ENCODE measurements around the gene CHMP6. TPM values are rescaled to one million over a fixed set of nuclear protein-coding genes. Genes with fewer than 3 reads are reported as not detected.

The CHMP6 gene
- total and polyA plus RNA-seq, 9 of the 15 experiments (the other 6 are each of a cell fraction or from before 2014, with no cell fraction given), result 0.25 to 30.4 (median 13.4) TPM

DNA sequence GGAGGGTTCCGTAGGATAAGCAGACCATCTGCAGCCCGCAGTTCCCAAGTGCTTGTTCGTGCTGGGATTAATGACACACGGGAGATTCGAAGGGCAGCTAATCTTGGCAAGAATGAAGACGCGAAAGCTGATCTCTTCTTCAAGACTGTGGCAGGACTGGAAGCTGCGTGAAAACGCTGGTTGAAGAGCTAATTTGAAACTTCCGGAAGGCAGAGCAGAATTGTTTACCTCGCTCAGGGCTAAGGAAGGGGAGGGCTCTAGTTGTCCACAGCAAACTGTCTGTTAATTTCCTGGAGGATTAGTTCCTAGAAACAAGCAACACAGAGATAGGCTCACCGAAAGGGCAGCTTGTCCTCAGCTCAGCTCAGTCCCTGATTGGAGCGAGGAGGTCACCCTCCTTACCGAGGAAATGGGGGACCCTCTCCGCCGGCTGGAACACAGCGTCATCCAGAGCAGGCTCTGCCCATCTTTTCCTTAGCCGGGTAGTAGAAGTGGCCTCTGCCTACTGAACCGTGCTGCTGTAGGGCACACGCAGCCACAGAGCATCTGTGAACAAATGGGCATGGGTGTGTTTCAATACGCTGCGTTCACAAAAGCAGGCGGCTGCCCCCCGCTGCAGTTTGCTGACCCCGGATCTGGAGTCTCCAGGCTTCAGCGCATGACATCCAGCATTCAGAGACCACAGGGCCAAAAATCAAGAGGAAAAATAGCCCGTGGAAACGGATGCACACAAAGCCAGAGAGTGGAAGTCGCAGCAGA is 26.6 kb downstream of the CHMP6 start (continued):
- TF ChIP-seq, protein P1, sequence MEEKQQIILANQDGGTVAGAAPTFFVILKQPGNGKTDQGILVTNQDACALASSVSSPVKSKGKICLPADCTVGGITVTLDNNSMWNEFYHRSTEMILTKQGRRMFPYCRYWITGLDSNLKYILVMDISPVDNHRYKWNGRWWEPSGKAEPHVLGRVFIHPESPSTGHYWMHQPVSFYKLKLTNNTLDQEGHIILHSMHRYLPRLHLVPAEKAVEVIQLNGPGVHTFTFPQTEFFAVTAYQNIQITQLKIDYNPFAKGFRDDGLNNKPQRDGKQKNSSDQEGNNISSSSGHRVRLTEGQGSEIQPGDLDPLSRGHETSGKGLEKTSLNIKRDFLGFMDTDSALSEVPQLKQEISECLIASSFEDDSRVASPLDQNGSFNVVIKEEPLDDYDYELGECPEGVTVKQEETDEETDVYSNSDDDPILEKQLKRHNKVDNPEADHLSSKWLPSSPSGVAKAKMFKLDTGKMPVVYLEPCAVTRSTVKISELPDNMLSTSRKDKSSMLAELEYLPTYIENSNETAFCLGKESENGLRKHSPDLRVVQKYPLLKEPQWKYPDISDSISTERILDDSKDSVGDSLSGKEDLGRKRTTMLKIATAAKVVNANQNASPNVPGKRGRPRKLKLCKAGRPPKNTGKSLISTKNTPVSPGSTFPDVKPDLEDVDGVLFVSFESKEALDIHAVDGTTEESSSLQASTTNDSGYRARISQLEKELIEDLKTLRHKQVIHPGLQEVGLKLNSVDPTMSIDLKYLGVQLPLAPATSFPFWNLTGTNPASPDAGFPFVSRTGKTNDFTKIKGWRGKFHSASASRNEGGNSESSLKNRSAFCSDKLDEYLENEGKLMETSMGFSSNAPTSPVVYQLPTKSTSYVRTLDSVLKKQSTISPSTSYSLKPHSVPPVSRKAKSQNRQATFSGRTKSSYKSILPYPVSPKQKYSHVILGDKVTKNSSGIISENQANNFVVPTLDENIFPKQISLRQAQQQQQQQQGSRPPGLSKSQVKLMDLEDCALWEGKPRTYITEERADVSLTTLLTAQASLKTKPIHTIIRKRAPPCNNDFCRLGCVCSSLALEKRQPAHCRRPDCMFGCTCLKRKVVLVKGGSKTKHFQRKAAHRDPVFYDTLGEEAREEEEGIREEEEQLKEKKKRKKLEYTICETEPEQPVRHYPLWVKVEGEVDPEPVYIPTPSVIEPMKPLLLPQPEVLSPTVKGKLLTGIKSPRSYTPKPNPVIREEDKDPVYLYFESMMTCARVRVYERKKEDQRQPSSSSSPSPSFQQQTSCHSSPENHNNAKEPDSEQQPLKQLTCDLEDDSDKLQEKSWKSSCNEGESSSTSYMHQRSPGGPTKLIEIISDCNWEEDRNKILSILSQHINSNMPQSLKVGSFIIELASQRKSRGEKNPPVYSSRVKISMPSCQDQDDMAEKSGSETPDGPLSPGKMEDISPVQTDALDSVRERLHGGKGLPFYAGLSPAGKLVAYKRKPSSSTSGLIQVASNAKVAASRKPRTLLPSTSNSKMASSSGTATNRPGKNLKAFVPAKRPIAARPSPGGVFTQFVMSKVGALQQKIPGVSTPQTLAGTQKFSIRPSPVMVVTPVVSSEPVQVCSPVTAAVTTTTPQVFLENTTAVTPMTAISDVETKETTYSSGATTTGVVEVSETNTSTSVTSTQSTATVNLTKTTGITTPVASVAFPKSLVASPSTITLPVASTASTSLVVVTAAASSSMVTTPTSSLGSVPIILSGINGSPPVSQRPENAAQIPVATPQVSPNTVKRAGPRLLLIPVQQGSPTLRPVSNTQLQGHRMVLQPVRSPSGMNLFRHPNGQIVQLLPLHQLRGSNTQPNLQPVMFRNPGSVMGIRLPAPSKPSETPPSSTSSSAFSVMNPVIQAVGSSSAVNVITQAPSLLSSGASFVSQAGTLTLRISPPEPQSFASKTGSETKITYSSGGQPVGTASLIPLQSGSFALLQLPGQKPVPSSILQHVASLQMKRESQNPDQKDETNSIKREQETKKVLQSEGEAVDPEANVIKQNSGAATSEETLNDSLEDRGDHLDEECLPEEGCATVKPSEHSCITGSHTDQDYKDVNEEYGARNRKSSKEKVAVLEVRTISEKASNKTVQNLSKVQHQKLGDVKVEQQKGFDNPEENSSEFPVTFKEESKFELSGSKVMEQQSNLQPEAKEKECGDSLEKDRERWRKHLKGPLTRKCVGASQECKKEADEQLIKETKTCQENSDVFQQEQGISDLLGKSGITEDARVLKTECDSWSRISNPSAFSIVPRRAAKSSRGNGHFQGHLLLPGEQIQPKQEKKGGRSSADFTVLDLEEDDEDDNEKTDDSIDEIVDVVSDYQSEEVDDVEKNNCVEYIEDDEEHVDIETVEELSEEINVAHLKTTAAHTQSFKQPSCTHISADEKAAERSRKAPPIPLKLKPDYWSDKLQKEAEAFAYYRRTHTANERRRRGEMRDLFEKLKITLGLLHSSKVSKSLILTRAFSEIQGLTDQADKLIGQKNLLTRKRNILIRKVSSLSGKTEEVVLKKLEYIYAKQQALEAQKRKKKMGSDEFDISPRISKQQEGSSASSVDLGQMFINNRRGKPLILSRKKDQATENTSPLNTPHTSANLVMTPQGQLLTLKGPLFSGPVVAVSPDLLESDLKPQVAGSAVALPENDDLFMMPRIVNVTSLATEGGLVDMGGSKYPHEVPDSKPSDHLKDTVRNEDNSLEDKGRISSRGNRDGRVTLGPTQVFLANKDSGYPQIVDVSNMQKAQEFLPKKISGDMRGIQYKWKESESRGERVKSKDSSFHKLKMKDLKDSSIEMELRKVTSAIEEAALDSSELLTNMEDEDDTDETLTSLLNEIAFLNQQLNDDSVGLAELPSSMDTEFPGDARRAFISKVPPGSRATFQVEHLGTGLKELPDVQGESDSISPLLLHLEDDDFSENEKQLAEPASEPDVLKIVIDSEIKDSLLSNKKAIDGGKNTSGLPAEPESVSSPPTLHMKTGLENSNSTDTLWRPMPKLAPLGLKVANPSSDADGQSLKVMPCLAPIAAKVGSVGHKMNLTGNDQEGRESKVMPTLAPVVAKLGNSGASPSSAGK (IDR thresholded peaks at IDR 0.05), result peak; percentile 78
- TF ChIP-seq, protein P2, sequence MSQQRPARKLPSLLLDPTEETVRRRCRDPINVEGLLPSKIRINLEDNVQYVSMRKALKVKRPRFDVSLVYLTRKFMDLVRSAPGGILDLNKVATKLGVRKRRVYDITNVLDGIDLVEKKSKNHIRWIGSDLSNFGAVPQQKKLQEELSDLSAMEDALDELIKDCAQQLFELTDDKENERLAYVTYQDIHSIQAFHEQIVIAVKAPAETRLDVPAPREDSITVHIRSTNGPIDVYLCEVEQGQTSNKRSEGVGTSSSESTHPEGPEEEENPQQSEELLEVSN (IDR thresholded peaks at IDR 0.05; ENCODE audit: borderline replicate concordance in 1 of 2, extremely low read depth in 1 of 2, insufficient read depth in 1 of 2, insufficient read length in 1 of 2, low read depth in 1 of 2, low read length in 1 of 2, poor library complexity in 1 of 2, severe bottlenecking in 1 of 2), result peak; percentile 11 to 47
- TF ChIP-seq, protein P3, sequence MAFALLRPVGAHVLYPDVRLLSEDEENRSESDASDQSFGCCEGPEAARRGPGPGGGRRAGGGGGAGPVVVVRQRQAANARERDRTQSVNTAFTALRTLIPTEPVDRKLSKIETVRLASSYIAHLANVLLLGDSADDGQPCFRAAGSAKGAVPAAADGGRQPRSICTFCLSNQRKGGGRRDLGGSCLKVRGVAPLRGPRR (CRISPR knock-in tag; IDR thresholded peaks at IDR 0.05), result no peak
- no peak for TF ChIP-seq EGR1 (conservative IDR thresholded peaks at IDR 0.05)
- TF ChIP-seq, protein P4, sequence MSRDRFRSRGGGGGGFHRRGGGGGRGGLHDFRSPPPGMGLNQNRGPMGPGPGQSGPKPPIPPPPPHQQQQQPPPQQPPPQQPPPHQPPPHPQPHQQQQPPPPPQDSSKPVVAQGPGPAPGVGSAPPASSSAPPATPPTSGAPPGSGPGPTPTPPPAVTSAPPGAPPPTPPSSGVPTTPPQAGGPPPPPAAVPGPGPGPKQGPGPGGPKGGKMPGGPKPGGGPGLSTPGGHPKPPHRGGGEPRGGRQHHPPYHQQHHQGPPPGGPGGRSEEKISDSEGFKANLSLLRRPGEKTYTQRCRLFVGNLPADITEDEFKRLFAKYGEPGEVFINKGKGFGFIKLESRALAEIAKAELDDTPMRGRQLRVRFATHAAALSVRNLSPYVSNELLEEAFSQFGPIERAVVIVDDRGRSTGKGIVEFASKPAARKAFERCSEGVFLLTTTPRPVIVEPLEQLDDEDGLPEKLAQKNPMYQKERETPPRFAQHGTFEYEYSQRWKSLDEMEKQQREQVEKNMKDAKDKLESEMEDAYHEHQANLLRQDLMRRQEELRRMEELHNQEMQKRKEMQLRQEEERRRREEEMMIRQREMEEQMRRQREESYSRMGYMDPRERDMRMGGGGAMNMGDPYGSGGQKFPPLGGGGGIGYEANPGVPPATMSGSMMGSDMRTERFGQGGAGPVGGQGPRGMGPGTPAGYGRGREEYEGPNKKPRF (IDR thresholded peaks at IDR 0.05; ENCODE audit: low read depth, low read length), result no peak
- no peak for TF ChIP-seq ZNF780A (CRISPR knock-in tag; IDR thresholded peaks at IDR 0.05)
- TF ChIP-seq, protein P5, sequence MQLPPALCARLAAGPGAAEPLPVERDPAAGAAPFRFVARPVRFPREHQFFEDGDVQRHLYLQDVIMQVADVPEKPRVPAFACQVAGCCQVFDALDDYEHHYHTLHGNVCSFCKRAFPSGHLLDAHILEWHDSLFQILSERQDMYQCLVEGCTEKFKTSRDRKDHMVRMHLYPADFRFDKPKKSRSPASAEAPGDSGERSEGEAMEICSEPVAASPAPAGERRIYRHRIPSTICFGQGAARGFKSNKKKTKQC (CRISPR knock-in tag; IDR thresholded peaks at IDR 0.05), result peak; percentile 82
- no peak for TF ChIP-seq ZNF717 (CRISPR knock-in tag; IDR thresholded peaks at IDR 0.05)
